K562 (cell line): ENCODE measurements around the gene MYO3B. TPM values are rescaled to one million over a fixed set of nuclear protein-coding genes. Genes with fewer than 3 reads are reported as not detected.

Experiments
- BRD9 ChIP-seq: fragments of 450-650 bp; IDR thresholded peaks from 2 replicates; pipeline ENCODE4 v1.6.1; 2018; ENCODE audit warnings: low read depth; ENCODE audit not compliant: partially characterized antibody
- CC2D1A ChIP-seq: fragments of 450-650 bp; IDR thresholded peaks from 2 replicates; pipeline ENCODE4 v1.6.1; 2017; ENCODE audit warnings: mild to moderate bottlenecking
- CEBPB ChIP-seq: fragments of 450-650 bp; IDR thresholded peaks from 2 replicates; pipeline ENCODE4 v1.6.1; 2016; ENCODE audit warnings: missing genetic modification characterization, missing compliant biosample characterization
- CHD2 ChIP-seq: IDR thresholded peaks from 2 replicates; pipeline ENCODE4 v1.6.1; 2011; ENCODE audit warnings: low read depth, low read length
- CREB5 ChIP-seq: fragments of 250-450 bp; sonication (Bioruptor Pico); IDR thresholded peaks from 2 replicates; pipeline ENCODE4 v1.5.0; 2020; ENCODE audit warnings: mild to moderate bottlenecking
- EP300 ChIP-seq: IDR thresholded peaks from 2 replicates; pipeline ENCODE4 v1.6.1; 2012; ENCODE audit warnings: low read length, improper control_type of control experiment
- EWSR1 ChIP-seq: fragments of 450-650 bp; IDR thresholded peaks from 2 replicates; pipeline ENCODE4 v1.6.1; 2018; ENCODE audit warnings: borderline replicate concordance, mild to moderate bottlenecking, low read depth, moderate library complexity; ENCODE audit not compliant: partially characterized antibody
- LCOR ChIP-seq: sonication (generic); formaldehyde crosslinking; IDR thresholded peaks from 2 replicates; pipeline ENCODE4 v1.8.0; 2022; ENCODE audit warnings: mild to moderate bottlenecking, missing genetic modification reagents
- MCM2 ChIP-seq: fragments of 450-650 bp; IDR thresholded peaks from 2 replicates; pipeline ENCODE4 v1.6.1; 2017; ENCODE audit warnings: low read depth, mild to moderate bottlenecking
- MTA3 ChIP-seq: fragments of 450-650 bp; formaldehyde crosslinking; IDR thresholded peaks from 2 replicates; pipeline ENCODE4 v1.6.1; 2017; ENCODE audit warnings: mild to moderate bottlenecking, borderline replicate concordance
- NONO ChIP-seq, 2 experiments: fragments of 200-400 bp in 1 of 2; fragments of 450-650 bp in 1 of 2; formaldehyde crosslinking in 1 of 2; IDR thresholded peaks; 2 replicates each; pipeline ENCODE4 v1.6.1; 2017; ENCODE audit warnings: low read depth in 2 of 2, mild to moderate bottlenecking in 2 of 2, moderate library complexity in 2 of 2, low read length in 1 of 2
- RHOXF2B ChIP-seq: fragments of 250-450 bp; sonication (Bioruptor Pico); conservative IDR thresholded peaks from 2 replicates; pipeline ENCODE4 v1.5.1; 2021
- TAF9B ChIP-seq: fragments of 450-650 bp; IDR thresholded peaks from 2 replicates; pipeline ENCODE4 v1.6.1; 2018; ENCODE audit warnings: mild to moderate bottlenecking; ENCODE audit not compliant: partially characterized antibody
- TBP ChIP-seq: optimal IDR thresholded peaks from 2 replicates; pipeline ENCODE3; 2011; ENCODE audit warnings: low read depth, low read length, improper control_type of control experiment
- TFAM ChIP-seq: fragments of 250-450 bp; sonication (Bioruptor Pico); conservative IDR thresholded peaks from 2 replicates; pipeline ENCODE4 v1.5.0; 2021; ENCODE audit warnings: mild to moderate bottlenecking, moderate library complexity
- TGIF2 ChIP-seq: sonication (generic); formaldehyde crosslinking; IDR thresholded peaks from 2 replicates; pipeline ENCODE4 v1.8.1; 2022; ENCODE audit warnings: mild to moderate bottlenecking, missing genetic modification reagents, moderate library complexity
- TOE1 ChIP-seq, 2 experiments: fragments of 450-650 bp in 1 of 2; sonication (generic) in 1 of 2; formaldehyde crosslinking in 1 of 2; IDR thresholded peaks; 2 replicates each; pipeline versions ENCODE4 v1.7.1 to v1.8.0; 2016 to 2022; ENCODE audit warnings: borderline replicate concordance in 2 of 2, mild to moderate bottlenecking in 2 of 2, antibody characterized with exemption in 1 of 2, inconsistent platforms in 1 of 2, low read depth in 1 of 2, missing genetic modification reagents in 1 of 2, moderate library complexity in 1 of 2
- ZC3H8 ChIP-seq: fragments of 450-650 bp; IDR thresholded peaks from 2 replicates; pipeline ENCODE4 v1.6.1; 2017
- ZHX1 ChIP-seq: fragments of 150-350 bp; conservative IDR thresholded peaks from 2 replicates; pipeline ENCODE4 v1.6.1; 2014; ENCODE audit warnings: low read length
- ZNF133 ChIP-seq: fragments of 250-450 bp; sonication (Bioruptor Pico); IDR thresholded peaks from 2 replicates; pipeline ENCODE4 v1.4.0; 2020; ENCODE audit warnings: mild to moderate bottlenecking
- ZNF140 ChIP-seq: fragments of 250-450 bp; sonication (Bioruptor Pico); IDR thresholded peaks from 2 replicates; pipeline ENCODE4 v1.8.0; 2021; ENCODE audit warnings: moderate library complexity, mild to moderate bottlenecking, inconsistent platforms
- ZNF175 ChIP-seq: fragments of 200-800 bp; sonication (Bioruptor generic); IDR thresholded peaks from 2 replicates; pipeline ENCODE4 v1.6.1; 2016; ENCODE audit warnings: low read depth, mild to moderate bottlenecking, missing genetic modification characterization, missing compliant biosample characterization
- ZNF282 ChIP-seq: sonication (generic); formaldehyde crosslinking; IDR thresholded peaks from 2 replicates; pipeline ENCODE4 v1.8.1; 2023; ENCODE audit warnings: missing genetic modification reagents
- ZNF740 ChIP-seq, 3 experiments: fragments of 200-800 bp in 1 of 3; sonication (Bioruptor generic) in 1 of 3; sonication (generic) in 1 of 3; formaldehyde crosslinking in 1 of 3; IDR thresholded peaks; 2 replicates each; pipeline versions ENCODE4 v1.6.1 to v1.8.0; 2016 to 2022; ENCODE audit warnings: mild to moderate bottlenecking in 2 of 3, missing compliant biosample characterization in 2 of 3, missing genetic modification characterization in 2 of 3, missing genetic modification reagents in 1 of 3
- polyA plus RNA-seq, 8 experiments: library from polyadenylated mRNA; depleted of rRNA in 4 of 8; stranded (reverse) in 5 of 8; unstranded in 3 of 8; fragments of >200 nt; fragmentation: Nextera tagmentation in 2 of 8; fragmentation: Illumina TruSeq in 1 of 8; extraction: Ambion mirVana in 2 of 8; extraction: Trizol in 1 of 8; gene quantifications; 2 replicates each; pipeline versions ENCODE4 v1.2.1 to v1.2.3, GENCODE V29; 2011 to 2014; ENCODE audit warnings: inconsistent platforms in 1 of 8, missing spikeins in 1 of 8
- total RNA-seq, 7 experiments: library from RNA; depleted of rRNA in 6 of 7; stranded (reverse); fragments of >200 nt in 6 of 7; fragmentation: Illumina TruSeq in 2 of 7; extraction: Trizol in 2 of 7; gene quantifications; 2 replicates each; pipeline versions ENCODE4 v1.2.1 to v1.2.3, GENCODE V29; 2011 to 2021; ENCODE audit warnings: low replicate concordance in 1 of 7
- TF ChIP-seq, protein P1 (sequence below): fragments of 450-650 bp; IDR thresholded peaks from 2 replicates; pipeline ENCODE4 v1.6.1; 2016; ENCODE audit warnings: low read depth, mild to moderate bottlenecking, moderate library complexity

Gene MYO3B
- total and polyA plus RNA-seq, 9 of the 15 experiments (the other 6 are each of a cell fraction or from before 2014, with no cell fraction given) = 2.7 to 6.5 (median 3.6) TPM

GRCh38 chr2:170345607-170346006, 167.7 kb downstream of the MYO3B start (continued):
- TF ChIP-seq ZNF140 = no peak
- TF ChIP-seq CC2D1A = peak; percentile 45; the same call in 1 of the 2 replicates
- TF ChIP-seq TGIF2 (CRISPR knock-in tag) = no peak
- TF ChIP-seq EP300 = peak; percentile 59
- TF ChIP-seq CREB5 = no peak
- TF ChIP-seq, protein P1, sequence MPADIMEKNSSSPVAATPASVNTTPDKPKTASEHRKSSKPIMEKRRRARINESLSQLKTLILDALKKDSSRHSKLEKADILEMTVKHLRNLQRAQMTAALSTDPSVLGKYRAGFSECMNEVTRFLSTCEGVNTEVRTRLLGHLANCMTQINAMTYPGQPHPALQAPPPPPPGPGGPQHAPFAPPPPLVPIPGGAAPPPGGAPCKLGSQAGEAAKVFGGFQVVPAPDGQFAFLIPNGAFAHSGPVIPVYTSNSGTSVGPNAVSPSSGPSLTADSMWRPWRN = no peak
- TF ChIP-seq NONO (IDR thresholded peaks at IDR 0.05; ENCODE audit: low read depth in 2 of 2, low read length in 1 of 2) = no peak
- no peak for TF ChIP-seq TAF9B
- TF ChIP-seq ZC3H8 = no peak
- no peak for TF ChIP-seq ZNF740 (CRISPR knock-in tag; IDR thresholded peaks at IDR 0.05)
- TF ChIP-seq ZNF740 (tag; IDR thresholded peaks at IDR 0.05) = no peak
- TF ChIP-seq MTA3 = peak; percentile 46; the same call in 1 of the 2 replicates
- no peak for TF ChIP-seq RHOXF2B (CRISPR knock-in tag)
- TF ChIP-seq ZNF282 (CRISPR knock-in tag) = no peak
- TF ChIP-seq TFAM (CRISPR knock-in tag) = no peak
- TF ChIP-seq LCOR (CRISPR knock-in tag) = no peak
- no peak for TF ChIP-seq ZNF133
- peak; percentile 62 for TF ChIP-seq CEBPB (tag)
- TF ChIP-seq ZNF175 = no peak
- no peak for TF ChIP-seq EWSR1
- TF ChIP-seq TOE1 (IDR thresholded peaks at IDR 0.05; ENCODE audit: borderline replicate concordance) = no peak
- no peak for TF ChIP-seq TOE1 (CRISPR knock-in tag; IDR thresholded peaks at IDR 0.05; ENCODE audit: borderline replicate concordance, low read depth)
- no peak for TF ChIP-seq CHD2
- TF ChIP-seq ZHX1 = no peak
- TF ChIP-seq BRD9 = no peak
- no peak for TF ChIP-seq TBP
- TF ChIP-seq MCM2 = no peak
